Trophoblast cell (in vitro differentiated cells and primary cell): ENCODE data around the gene LMF1.

Experiments used
- DNase-seq, 2 donors: peaks; one replicate each; pipeline ENCODE4 v3.0.0-alpha.2; 2016
- H2AFZ ChIP-seq: 2 replicates; pipeline ENCODE4 v1.6.1; 2013; ENCODE audit warnings: low read length, moderate library complexity, mild to moderate bottlenecking; ENCODE audit not compliant: insufficient read depth, poor library complexity
- H2AK5ac ChIP-seq: 2 replicates; pipeline ENCODE4 v1.6.1; 2013; ENCODE audit warnings: mild to moderate bottlenecking, low read length
- H2BK120ac ChIP-seq: 2 replicates; pipeline ENCODE4 v1.6.1; 2013; ENCODE audit warnings: low read length, mild to moderate bottlenecking, moderate library complexity; ENCODE audit not compliant: insufficient read depth, poor library complexity
- H2BK12ac ChIP-seq: 2 replicates; pipeline ENCODE4 v1.6.1; 2013; ENCODE audit warnings: mild to moderate bottlenecking, low read length, moderate library complexity
- H2BK5ac ChIP-seq: 2 replicates; pipeline ENCODE4 v1.6.1; 2013; ENCODE audit warnings: low read length, low read depth, moderate library complexity, mild to moderate bottlenecking; ENCODE audit not compliant: poor library complexity
- H3K14ac ChIP-seq: 2 replicates; pipeline ENCODE4 v1.6.1; 2013; ENCODE audit warnings: mild to moderate bottlenecking, low read length
- H3K18ac ChIP-seq: 2 replicates; pipeline ENCODE4 v1.6.1; 2013; ENCODE audit warnings: mild to moderate bottlenecking, low read length
- H3K23ac ChIP-seq: 2 replicates; pipeline ENCODE4 v1.6.1; 2013; ENCODE audit warnings: low read length
- H3K27ac ChIP-seq: 2 replicates; pipeline ENCODE4 v1.5.1; 2013; ENCODE audit warnings: low read depth, mild to moderate bottlenecking, inconsistent platforms, low read length, moderate library complexity
- H3K27me3 ChIP-seq: 2 replicates; pipeline ENCODE4 v1.6.1; 2013; ENCODE audit warnings: inconsistent platforms, mild to moderate bottlenecking, low read length, moderate library complexity; ENCODE audit not compliant: insufficient read depth
- H3K36me3 ChIP-seq, 2 experiments: 1 replicate in 1 of 2; 2 replicates in 1 of 2; pipeline ENCODE4 v1.6.1; 2013; ENCODE audit warnings: low read length in 2 of 2, mild to moderate bottlenecking in 2 of 2, moderate library complexity in 1 of 2; ENCODE audit not compliant: insufficient read depth in 2 of 2, control insufficient read depth in 1 of 2
- H3K4ac ChIP-seq: 2 replicates; pipeline ENCODE4 v1.6.1; 2013; ENCODE audit warnings: low read depth, mild to moderate bottlenecking, low read length, moderate library complexity
- H3K4me1 ChIP-seq, 2 experiments: 1 replicate in 1 of 2; 2 replicates in 1 of 2; pipeline ENCODE4 v1.6.1; 2013; ENCODE audit warnings: low read length in 2 of 2, mild to moderate bottlenecking in 2 of 2, moderate library complexity in 1 of 2; ENCODE audit not compliant: insufficient read depth in 2 of 2, control insufficient read depth in 1 of 2
- H3K4me2 ChIP-seq: 2 replicates; pipeline ENCODE4 v1.6.1; 2013; ENCODE audit warnings: inconsistent platforms, mild to moderate bottlenecking, low read length, moderate library complexity
- H3K4me3 ChIP-seq: 2 replicates; pipeline ENCODE4 v1.5.1; 2013; ENCODE audit warnings: mild to moderate bottlenecking, low read depth, low read length, inconsistent platforms
- H3K79me1 ChIP-seq: one replicate; pipeline ENCODE4 v1.6.1; 2013; ENCODE audit warnings: low read length
- H3K79me2 ChIP-seq: 2 replicates; pipeline ENCODE4 v1.6.1; 2013; ENCODE audit warnings: low read length, mild to moderate bottlenecking; ENCODE audit not compliant: control insufficient read depth, insufficient read depth, poor library complexity
- H3K9ac ChIP-seq: 2 replicates; pipeline ENCODE4 v1.6.1; 2013; ENCODE audit warnings: mild to moderate bottlenecking, low read length
- H3K9me3 ChIP-seq: 2 replicates; pipeline ENCODE4 v1.6.1; 2013; ENCODE audit warnings: low read depth, mild to moderate bottlenecking, control low read depth, inconsistent platforms, low read length; ENCODE audit not compliant: insufficient read depth
- H4K12ac ChIP-seq: 2 replicates; pipeline ENCODE4 v1.6.1; 2013; ENCODE audit warnings: low read depth, mild to moderate bottlenecking, low read length, moderate library complexity
- H4K8ac ChIP-seq: 2 replicates; pipeline ENCODE4 v1.6.1; 2013; ENCODE audit warnings: low read depth, mild to moderate bottlenecking, low read length, moderate library complexity
- H4K91ac ChIP-seq: one replicate; pipeline ENCODE4 v1.6.1; 2013; ENCODE audit warnings: low read depth, mild to moderate bottlenecking, low read length, moderate library complexity
- WGBS: extraction: QIAGEN DNeasy Blood & Tissue Kit; methylation state at CpG from one replicate; pipeline ENCODE4 v1.1.7; 2013; ENCODE audit warnings: missing lambda C conversion rate; ENCODE audit not compliant: insufficient read length, insufficient coverage; ENCODE audit errors: extremely low coverage; 5-methylcytosine and 5-hydroxymethylcytosine counted together

Gene LMF1

GRCh38 chr16:977081-977701, 6.4 kb upstream of the LMF1 start:
- Histone ChIP-seq H3K79me2 (no peaks in the 10 kb centered on the region), H3K4me2 (no peak overlapping the region), H3K4me3 (no peak overlapping the region), H3K18ac (no peak overlapping the region), H3K14ac (no peak overlapping the region), H4K8ac (no peak overlapping the region), H3K4me1 (peaks cover 3 to 9% of the 10 kb centered on the region in 2 experiments), H2BK120ac (no peak overlapping the region), H3K23ac (no peak overlapping the region), H3K27ac (no peak overlapping the region), H2AK5ac (no peak overlapping the region), H3K9ac (no peak overlapping the region), H2AFZ (no peak overlapping the region), H3K9me3 (peaks cover 10% of the 10 kb centered on the region), H2BK12ac (no peak overlapping the region), H2BK5ac (no peak overlapping the region), H4K91ac (no peak overlapping the region), H3K36me3 (no peaks in the 10 kb centered on the region), H4K12ac (no peak overlapping the region), H3K4ac (no peak overlapping the region), H3K79me1 (no peaks in the 10 kb centered on the region), H3K27me3 (peaks cover 26% of the 10 kb centered on the region)
- DNase-seq, result no peak
- no CpG with 5 or more reads among the region's 28 CpGs for WGBS

- H3K18ac ChIP-seq, result no peak overlapping the region
- no peak overlapping the region for H3K9ac ChIP-seq
- no peaks in the 10 kb centered on the region for H3K79me1 ChIP-seq
- H3K4me2 ChIP-seq, result no peak overlapping the region
- no peak overlapping the region for H3K27ac ChIP-seq
- no peak overlapping the region for H4K8ac ChIP-seq
- H2BK12ac ChIP-seq, result no peak overlapping the region
- H2AFZ ChIP-seq, result no peak overlapping the region
- H3K4me1 ChIP-seq, result peaks cover 3 to 9% of the 10 kb centered on the region in 2 experiments
- H2BK5ac ChIP-seq, result no peak overlapping the region
- no peak overlapping the region for H3K4ac ChIP-seq
- peaks cover 20% of the 10 kb centered on the region for H3K27me3 ChIP-seq
- peaks cover 12% of the 10 kb centered on the region for H3K9me3 ChIP-seq
- no peak overlapping the region for H3K14ac ChIP-seq
- DNase-seq, result no peak
- no peaks in the 10 kb centered on the region for H3K79me2 ChIP-seq
- no peak overlapping the region for H2BK120ac ChIP-seq
- no peaks in the 10 kb centered on the region for H3K36me3 ChIP-seq
- H3K4me3 ChIP-seq, result no peak overlapping the region
- H2AK5ac ChIP-seq, result no peak overlapping the region
- no peak overlapping the region for H4K91ac ChIP-seq
- H4K12ac ChIP-seq, result no peak overlapping the region
- WGBS, result no CpG with 5 or more reads among the region's 24 CpGs
- H3K23ac ChIP-seq, result no peak overlapping the region
These were observed 5.7 kb upstream of the LMF1 start for GRCh38 chr16:976389-976931.

GRCh38 chr16:975291-975690, 4.5 kb upstream of the LMF1 start:
- H3K36me3 ChIP-seq, result no peaks in the 10 kb centered on the region

GRCh38 chr16:974611-975261, 4.0 kb upstream of the LMF1 start:
- Histone ChIP-seq H2BK5ac (no peak overlapping the region), H2AFZ (no peak overlapping the region), H3K4me3 (no peak overlapping the region), H3K9me3 (peaks cover 12% of the 10 kb centered on the region), H3K27ac (no peak overlapping the region), H3K4ac (no peak overlapping the region), H2AK5ac (no peak overlapping the region), H3K27me3 (peaks cover 5% of the 10 kb centered on the region), H3K18ac (no peak overlapping the region), H4K8ac (no peak overlapping the region), H3K79me1 (peaks cover 6% of the 10 kb centered on the region), H2BK120ac (no peak overlapping the region), H3K4me1 (peaks cover 7 to 8% of the 10 kb centered on the region in 2 experiments), H4K91ac (no peak overlapping the region), H4K12ac (no peak overlapping the region), H3K9ac (no peak overlapping the region), H3K14ac (no peak overlapping the region), H3K23ac (no peak overlapping the region), H3K4me2 (no peak overlapping the region), H2BK12ac (no peak overlapping the region), H3K36me3 (no peaks in the 10 kb centered on the region), H3K79me2 (peaks cover 7% of the 10 kb centered on the region)
- no CpG with 5 or more reads among the region's 26 CpGs for WGBS
- DNase-seq, result peak in 1 of 2 donors; percentile 19

More at GRCh38 chr16:975291-975690, 4.5 kb upstream of the LMF1 start:
- H3K4ac ChIP-seq, result no peak overlapping the region
- H4K12ac ChIP-seq, result no peak overlapping the region
- no peak overlapping the region for H3K23ac ChIP-seq
- no peak overlapping the region for H2AK5ac ChIP-seq
- no peak for DNase-seq
- no peak overlapping the region for H4K8ac ChIP-seq
- no peak overlapping the region for H2BK120ac ChIP-seq
- H3K79me1 ChIP-seq, result peaks cover 4% of the 10 kb centered on the region
- no peak overlapping the region for H3K14ac ChIP-seq
- peaks cover 4 to 8% of the 10 kb centered on the region in 2 experiments for H3K4me1 ChIP-seq
- H2BK5ac ChIP-seq, result no peak overlapping the region
- peaks cover 10% of the 10 kb centered on the region for H3K27me3 ChIP-seq
- H3K4me2 ChIP-seq, result no peak overlapping the region
- H3K79me2 ChIP-seq, result peaks cover 4% of the 10 kb centered on the region
- no peak overlapping the region for H2BK12ac ChIP-seq
- no CpG with 5 or more reads among the region's 12 CpGs for WGBS
- H4K91ac ChIP-seq, result no peak overlapping the region
- no peak overlapping the region for H3K9ac ChIP-seq
- H3K4me3 ChIP-seq, result no peak overlapping the region
- H2AFZ ChIP-seq, result no peak overlapping the region
- no peak overlapping the region for H3K27ac ChIP-seq
- no peak overlapping the region for H3K18ac ChIP-seq
- H3K9me3 ChIP-seq, result peaks cover 15% of the 10 kb centered on the region
